HCT116 (cell line): ENCODE results near the gene PRSS56. TPM values are rescaled to one million over a fixed set of nuclear protein-coding genes. Genes with fewer than 3 reads are reported as not detected.

Source experiments
- ATAC-seq: fragments of 200-7000 bp; cut with Tn5 transposase; 2 replicates; pipeline ENCODE4 v1.9.1; 2020; ENCODE audit warnings: mild to moderate bottlenecking, moderate library complexity
- BruUV-seq: library from RNA; stranded (reverse); fragments of 400-500 nt; replicated peaks from 2 replicates; lab custom pipeline; 2021; lab: Mats Ljungman, UMichigan
- CTCF ChIA-PET: fragments of 300-600 bp; sonication (Branson Sonifier 250); formaldehyde crosslinking; loops from one replicate; lab custom pipeline; 2021; ENCODE audit warnings: antibody characterized with exemption; lab: Charles Lee
- POLR2A ChIA-PET: fragments of 300-600, 350-600 bp; sonication (Branson Sonifier 250); formaldehyde crosslinking; loops from one replicate; lab custom pipeline; 2021; ENCODE audit warnings: antibody characterized with exemption; lab: Charles Lee
- RAD21 ChIA-PET, 2 experiments: fragments of 300-600 bp; sonication (Branson Sonifier 250); formaldehyde crosslinking; loops; one replicate each; lab custom pipeline; 2023; ENCODE audit warnings: low total read pairs in 2 of 2; ENCODE audit not compliant: uncharacterized antibody in 2 of 2, unreplicated experiment in 2 of 2, low non-redundant PET in 1 of 2; lab: Charles Lee
- DNase-seq: peaks from one replicate; pipeline ENCODE4 v3.0.0-alpha.2; 2010; ENCODE audit warnings: low read depth, low spot score
- H2AFZ ChIP-seq: fragments of 200-600 bp; shearing (Covaris generic), sonication (generic); 2 replicates; pipeline ENCODE4 v1.6.1; 2017; ENCODE audit warnings: low read depth, mixed run types, mixed read lengths, antibody characterized with exemption, low read length; ENCODE audit not compliant: poor library complexity, severe bottlenecking
- H3K27ac ChIP-seq: 2 replicates; pipeline ENCODE4 v1.5.1; 2012; ENCODE audit warnings: low read depth, low read length
- H3K27me3 ChIP-seq: fragments of 200-600 bp; sonication (generic); 2 replicates; pipeline ENCODE4 v1.6.1; 2016; ENCODE audit warnings: mixed run types, low read length, mixed read lengths; ENCODE audit not compliant: insufficient read depth
- H3K36me3 ChIP-seq, 2 experiments: fragments of 200-500 bp in 1 of 2; fragments of 200-600 bp in 1 of 2; sonication (Bioruptor generic) in 1 of 2; sonication (generic) in 1 of 2; 2 replicates each; pipeline versions ENCODE4 v1.5.1 to v1.6.1; 2014 to 2016; ENCODE audit warnings: low read length in 2 of 2, inconsistent platforms in 1 of 2, mixed read lengths in 1 of 2, mixed run types in 1 of 2; ENCODE audit not compliant: insufficient read depth in 2 of 2, control insufficient read depth in 1 of 2
- H3K4me1 ChIP-seq, 2 experiments: fragments of 200-600 bp in 1 of 2; sonication (generic) in 1 of 2; 2 replicates each; pipeline versions ENCODE4 v1.5.1 to v1.6.1; 2012 to 2017; ENCODE audit warnings: low read length in 2 of 2, inconsistent platforms in 1 of 2, mild to moderate bottlenecking in 1 of 2, mixed read lengths in 1 of 2, mixed run types in 1 of 2, moderate library complexity in 1 of 2; ENCODE audit not compliant: insufficient read depth in 2 of 2, control insufficient read depth in 1 of 2
- H3K4me2 ChIP-seq: fragments of 200-600 bp; sonication (generic); 2 replicates; pipeline ENCODE4 v1.6.1; 2017; ENCODE audit warnings: mixed run types, low read length, mixed read lengths
- H3K4me3 ChIP-seq, 2 experiments: fragments of 200-600 bp in 1 of 2; sonication (generic) in 1 of 2; replicated peaks in 1 of 2; 2 replicates each; pipeline ENCODE4 v1.5.1; 2011 to 2016; ENCODE audit warnings: low read length in 2 of 2, control low read depth in 1 of 2, low read depth in 1 of 2, mild to moderate bottlenecking in 1 of 2, mixed read lengths in 1 of 2, mixed run types in 1 of 2
- H3K79me2 ChIP-seq: fragments of 200-600 bp; sonication (generic); 2 replicates; pipeline ENCODE4 v1.6.1; 2017; ENCODE audit warnings: mild to moderate bottlenecking, mixed run types, low read length, moderate library complexity, mixed read lengths; ENCODE audit not compliant: insufficient read depth
- H3K9ac ChIP-seq: fragments of 200-600 bp; sonication (generic); 2 replicates; pipeline ENCODE4 v1.6.1; 2016; ENCODE audit warnings: low read length, mixed read lengths
- H3K9me2 ChIP-seq: fragments of 200-600 bp; sonication (generic), shearing (Covaris generic); 2 replicates; pipeline ENCODE4 v1.6.1; 2017; ENCODE audit warnings: mixed run types, mild to moderate bottlenecking, moderate library complexity; ENCODE audit not compliant: insufficient read depth
- H3K9me3 ChIP-seq, 2 experiments: fragments of 200-500 bp in 1 of 2; fragments of 200-600 bp in 1 of 2; sonication (Bioruptor generic) in 1 of 2; sonication (generic) in 1 of 2; 2 replicates each; pipeline ENCODE4 v1.6.1; 2014 to 2017; ENCODE audit warnings: low read length in 2 of 2, mixed read lengths in 2 of 2, inconsistent platforms in 1 of 2, low read depth in 1 of 2, mild to moderate bottlenecking in 1 of 2, mixed run types in 1 of 2, moderate library complexity in 1 of 2; ENCODE audit not compliant: control insufficient read depth in 1 of 2, insufficient read depth in 1 of 2
- H4K20me1 ChIP-seq: fragments of 200-600 bp; sonication (generic), shearing (Covaris generic); 2 replicates; pipeline ENCODE4 v1.6.1; 2017; ENCODE audit warnings: mixed run types, mild to moderate bottlenecking, moderate library complexity; ENCODE audit not compliant: insufficient read depth
- ATF3 ChIP-seq: IDR thresholded peaks from 2 replicates; pipeline ENCODE4 v1.6.1; 2012
- CTCF ChIP-seq, 3 experiments: fragments of 200-600 bp in 1 of 3; sonication (generic) in 1 of 3; IDR thresholded peaks in 2 of 3; conservative IDR thresholded peaks in 1 of 3; 2 replicates each; pipeline ENCODE4 v1.5.1; 2012 to 2017; ENCODE audit warnings: low read depth in 2 of 3, low read length in 2 of 3, antibody characterized with exemption in 1 of 3, borderline replicate concordance in 1 of 3, control low read depth in 1 of 3, mild to moderate bottlenecking in 1 of 3, mixed read lengths in 1 of 3, mixed run types in 1 of 3, moderate library complexity in 1 of 3; ENCODE audit not compliant: insufficient read depth in 1 of 3
- EZH2 ChIP-seq: fragments of 200-600 bp; sonication (generic); IDR thresholded peaks from 2 replicates; pipeline ENCODE4 v1.6.1; 2017; ENCODE audit warnings: antibody characterized with exemption, mixed run types
- JUND ChIP-seq: IDR thresholded peaks from 2 replicates; pipeline ENCODE4 v1.6.1; 2012
- POLR2AphosphoS5 ChIP-seq: IDR thresholded peaks from 2 replicates; pipeline ENCODE4 v1.6.1; 2011; ENCODE audit warnings: mild to moderate bottlenecking, low read depth, low read length, moderate library complexity
- SP1 ChIP-seq: IDR thresholded peaks from 2 replicates; pipeline ENCODE4 v1.6.1; 2012; ENCODE audit warnings: low read depth
- SRF ChIP-seq: IDR thresholded peaks from 2 replicates; pipeline ENCODE4 v1.6.1; 2012; ENCODE audit warnings: low read depth
- YY1 ChIP-seq: IDR thresholded peaks from 2 replicates; pipeline ENCODE4 v1.6.1; 2011; ENCODE audit warnings: low read length, low read depth, moderate library complexity, mild to moderate bottlenecking; ENCODE audit not compliant: insufficient replicate concordance; ENCODE audit errors: extremely low read depth
- ZNF274 ChIP-seq: fragments of 200-500 bp; sonication (Bioruptor generic); IDR thresholded peaks from 2 replicates; pipeline ENCODE4 v1.6.1; 2014; ENCODE audit warnings: mild to moderate bottlenecking, low read depth, low read length, inconsistent platforms
- intact Hi-C: fragments of 100-400 bp; cut with micrococcal nuclease; formaldehyde crosslinking; loops from 2 replicates; pipeline ENCODE4 v1.10.0; 2022
- total RNA-seq: library from RNA; stranded (reverse); gene quantifications from one replicate; pipeline ENCODE4 v1.2.1, GENCODE V29; 2021; ENCODE audit not compliant: unreplicated experiment
- TF ChIP-seq, protein P1 (sequence below): IDR thresholded peaks from 2 replicates; pipeline ENCODE4 v1.6.1; 2012
- TF ChIP-seq, protein P2 (sequence below): IDR thresholded peaks from 2 replicates; pipeline ENCODE4 v1.6.1; 2012; ENCODE audit warnings: low read depth

PRSS56 gene
- total RNA-seq, 1 experiment from 2014 or later = not detected

DNA sequence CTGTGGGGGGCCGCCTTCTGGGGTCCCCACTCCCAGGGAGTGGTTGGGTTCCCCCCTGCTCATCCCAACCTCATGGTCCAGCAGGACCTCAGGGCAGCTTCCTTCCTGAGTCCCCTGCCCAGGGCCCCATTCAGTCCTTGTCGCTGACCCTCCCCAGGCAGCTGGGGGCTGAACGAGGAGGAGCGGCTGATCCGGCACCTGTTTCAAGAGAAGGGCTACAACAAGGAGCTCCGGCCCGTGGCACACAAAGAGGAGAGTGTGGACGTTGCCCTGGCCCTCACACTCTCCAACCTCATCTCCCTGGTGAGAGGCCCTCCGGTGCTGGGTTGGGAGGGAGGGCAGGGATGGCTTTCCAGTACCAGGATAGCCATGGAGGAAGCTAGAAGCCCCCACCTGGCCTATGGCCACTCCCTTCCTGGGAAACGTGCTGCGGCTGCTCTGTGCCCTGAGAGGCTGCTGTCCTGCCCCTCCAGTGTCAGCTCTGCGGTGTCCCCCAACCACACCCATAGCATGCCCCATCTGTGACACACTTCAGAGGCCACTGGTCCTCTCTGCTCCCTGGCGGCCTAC is 6.3 kb downstream of the PRSS56 start:
- no TSS peak for BruUV-seq
- DNase-seq (no peak), ATAC-seq (no peak)
- H3K27me3 ChIP-seq = no peaks in the 10 kb centered on the region
- no peak overlapping the region for H2AFZ ChIP-seq
- no peak overlapping the region for H3K4me3 ChIP-seq
- intact Hi-C loops = loop anchor here (10.0 kb wide), 1 partner anchor 182 kb away; no protein-coding TSS in a partner anchor
- H3K9me2 ChIP-seq = no peaks in the 10 kb centered on the region
- H3K9ac ChIP-seq = no peak overlapping the region
- RAD21 ChIA-PET = no interaction called here
- H4K20me1 ChIP-seq = no peaks in the 10 kb centered on the region
- H3K4me2 ChIP-seq = no peak overlapping the region
- no peaks in the 10 kb centered on the region for H3K9me3 ChIP-seq
- H3K27ac ChIP-seq = no peak overlapping the region
- TF ChIP-seq ATF3 (no peak), JUND (no peak), CTCF (IDR thresholded peaks at IDR 0.05 in 2 of 3, conservative IDR thresholded peaks at IDR 0.05 in 1 of 3; ENCODE audit: borderline replicate concordance in 1 of 3, insufficient read depth in 1 of 3, low read depth in 2 of 3, low read length in 2 of 3) (no peak), EZH2 (no peak), SRF (no peak), YY1 (no peak), ZNF274 (no peak), POLR2AphosphoS5 (no peak), SP1 (no peak)
- TF ChIP-seq, protein P1, sequence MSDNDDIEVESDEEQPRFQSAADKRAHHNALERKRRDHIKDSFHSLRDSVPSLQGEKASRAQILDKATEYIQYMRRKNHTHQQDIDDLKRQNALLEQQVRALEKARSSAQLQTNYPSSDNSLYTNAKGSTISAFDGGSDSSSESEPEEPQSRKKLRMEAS = no peak
- TF ChIP-seq, protein P2, sequence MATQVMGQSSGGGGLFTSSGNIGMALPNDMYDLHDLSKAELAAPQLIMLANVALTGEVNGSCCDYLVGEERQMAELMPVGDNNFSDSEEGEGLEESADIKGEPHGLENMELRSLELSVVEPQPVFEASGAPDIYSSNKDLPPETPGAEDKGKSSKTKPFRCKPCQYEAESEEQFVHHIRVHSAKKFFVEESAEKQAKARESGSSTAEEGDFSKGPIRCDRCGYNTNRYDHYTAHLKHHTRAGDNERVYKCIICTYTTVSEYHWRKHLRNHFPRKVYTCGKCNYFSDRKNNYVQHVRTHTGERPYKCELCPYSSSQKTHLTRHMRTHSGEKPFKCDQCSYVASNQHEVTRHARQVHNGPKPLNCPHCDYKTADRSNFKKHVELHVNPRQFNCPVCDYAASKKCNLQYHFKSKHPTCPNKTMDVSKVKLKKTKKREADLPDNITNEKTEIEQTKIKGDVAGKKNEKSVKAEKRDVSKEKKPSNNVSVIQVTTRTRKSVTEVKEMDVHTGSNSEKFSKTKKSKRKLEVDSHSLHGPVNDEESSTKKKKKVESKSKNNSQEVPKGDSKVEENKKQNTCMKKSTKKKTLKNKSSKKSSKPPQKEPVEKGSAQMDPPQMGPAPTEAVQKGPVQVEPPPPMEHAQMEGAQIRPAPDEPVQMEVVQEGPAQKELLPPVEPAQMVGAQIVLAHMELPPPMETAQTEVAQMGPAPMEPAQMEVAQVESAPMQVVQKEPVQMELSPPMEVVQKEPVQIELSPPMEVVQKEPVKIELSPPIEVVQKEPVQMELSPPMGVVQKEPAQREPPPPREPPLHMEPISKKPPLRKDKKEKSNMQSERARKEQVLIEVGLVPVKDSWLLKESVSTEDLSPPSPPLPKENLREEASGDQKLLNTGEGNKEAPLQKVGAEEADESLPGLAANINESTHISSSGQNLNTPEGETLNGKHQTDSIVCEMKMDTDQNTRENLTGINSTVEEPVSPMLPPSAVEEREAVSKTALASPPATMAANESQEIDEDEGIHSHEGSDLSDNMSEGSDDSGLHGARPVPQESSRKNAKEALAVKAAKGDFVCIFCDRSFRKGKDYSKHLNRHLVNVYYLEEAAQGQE = no peak
- peaks cover 0 to 6% of the 10 kb centered on the region in 2 experiments; a peak in 1 of 4 replicates for H3K4me1 ChIP-seq
- CTCF ChIA-PET = no interaction called here
- no peaks in the 10 kb centered on the region for H3K36me3 ChIP-seq
- POLR2A ChIA-PET = no interaction called here
- no peaks in the 10 kb centered on the region for H3K79me2 ChIP-seq
